Measurements from ENCODE around the gene TIMM13. TPM values are rescaled to one million over a fixed set of nuclear protein-coding genes. Genes with fewer than 3 reads are reported as not detected.

The TIMM13 gene
- polyA plus RNA-seq, 1 of the 3 experiments (the other 2 are of a cell fraction) = 76.9 TPM

- no peaks in the 10 kb centered on the region for H3K9me2 ChIP-seq
- peak overlapping the region in 1 of 2 experiments; percentile 97; a peak in 1 of 4 replicates for H3K4me3 ChIP-seq (ENCODE audit: low read depth in 2 of 2, low read length in 1 of 2)
- POLR2A ChIA-PET = no interaction called here
- H2AFZ ChIP-seq (ENCODE audit: low read depth) = no peak overlapping the region
- 93% methylated on average over 54 of the region's 101 CpGs for WGBS (ENCODE audit: low lambda C conversion rate)
- no peaks in the 10 kb centered on the region for H3K9me3 ChIP-seq
- no peak overlapping the region for H3K27ac ChIP-seq (ENCODE audit: low read depth in 2 of 2, low read length in 1 of 2)
- H3K4me2 ChIP-seq = peak overlapping the region; percentile 100
- peaks cover 12% of the 10 kb centered on the region for H3F3A ChIP-seq (replicated peaks; ENCODE audit: insufficient read depth)
- TF ChIP-seq ZBTB33 (IDR thresholded peaks at IDR 0.05; ENCODE audit: borderline replicate concordance, low read depth) = no peak
- TF ChIP-seq SIN3A (IDR thresholded peaks at IDR 0.05; ENCODE audit: borderline replicate concordance, low read depth, low read length) = no peak
- no peak for TF ChIP-seq RCOR1 (IDR thresholded peaks at IDR 0.05; ENCODE audit: low read length)
- TF ChIP-seq EP300 (IDR thresholded peaks at IDR 0.05; ENCODE audit: borderline replicate concordance in 1 of 2, low read depth in 1 of 2, low read length in 1 of 2) = no peak
- TF ChIP-seq MAX (IDR thresholded peaks at IDR 0.05; ENCODE audit: low read depth) = no peak
- peaks cover 4 to 18% of the 10 kb centered on the region in 2 experiments for H3K36me3 ChIP-seq (replicated peaks in 1 of 2; ENCODE audit: control insufficient read depth in 1 of 2, insufficient read depth in 2 of 2, low read length in 1 of 2)
- H3K4me1 ChIP-seq (ENCODE audit: control insufficient read depth in 1 of 2, insufficient read depth in 2 of 2, low read depth in 1 of 2, low read length in 1 of 2) = peaks cover 17 to 25% of the 10 kb centered on the region in 2 experiments; a peak in 2 of 4 replicates
- CTCF ChIA-PET = interaction anchor here (0.9 to 1.4 kb wide), 2 partner anchors 21 to 189 kb away, joined by 3 to 4 read pairs; no protein-coding TSS in a partner anchor
- H3K27me3 ChIP-seq (ENCODE audit: insufficient read depth) = no peaks in the 10 kb centered on the region
- H4K20me1 ChIP-seq (ENCODE audit: insufficient read depth) = peaks cover 22% of the 10 kb centered on the region
- peaks cover 39% of the 10 kb centered on the region for H3K79me2 ChIP-seq (ENCODE audit: insufficient read depth)
- no peak overlapping the region for H3K9ac ChIP-seq
- DNase-seq = peak; percentile 80
Measured at GRCh38 chr19:2424686-2425621, 2.4 kb downstream of the TIMM13 start.

- Histone ChIP-seq H4K20me1 (ENCODE audit: insufficient read depth) (peaks cover 22% of the 10 kb centered on the region), H2AFZ (ENCODE audit: low read depth) (no peak overlapping the region), H3K27me3 (ENCODE audit: insufficient read depth) (no peaks in the 10 kb centered on the region), H3K27ac (ENCODE audit: low read depth in 2 of 2, low read length in 1 of 2) (no peak overlapping the region), H3K79me2 (ENCODE audit: insufficient read depth) (peaks cover 39% of the 10 kb centered on the region), H3K4me2 (no peak overlapping the region), H3K9ac (no peak overlapping the region), H3K36me3 (replicated peaks in 1 of 2; ENCODE audit: control insufficient read depth in 1 of 2, insufficient read depth in 2 of 2, low read length in 1 of 2) (peaks cover 4 to 14% of the 10 kb centered on the region in 2 experiments), H3K4me3 (ENCODE audit: low read depth in 2 of 2, low read length in 1 of 2) (no peak overlapping the region), H3F3A (replicated peaks; ENCODE audit: insufficient read depth) (peaks cover 12% of the 10 kb centered on the region), H3K4me1 (ENCODE audit: control insufficient read depth in 1 of 2, insufficient read depth in 2 of 2, low read depth in 1 of 2, low read length in 1 of 2) (peaks cover 17 to 25% of the 10 kb centered on the region in 2 experiments; a peak in 2 of 4 replicates), H3K9me2 (no peaks in the 10 kb centered on the region), H3K9me3 (no peaks in the 10 kb centered on the region)
- CTCF ChIA-PET = interaction anchor here (0.9 kb wide), 1 partner anchor 20 kb away, joined by 3 read pairs; no protein-coding TSS in a partner anchor
- TF ChIP-seq TCF12 (IDR thresholded peaks at IDR 0.05) (no peak), YY1 (IDR thresholded peaks at IDR 0.05; ENCODE audit: low read depth) (no peak), REST (IDR thresholded peaks at IDR 0.05; ENCODE audit: low read depth, low read length) (no peak), NFIC (IDR thresholded peaks at IDR 0.05; ENCODE audit: borderline replicate concordance) (no peak), IRF3 (IDR thresholded peaks at IDR 0.05; ENCODE audit: low read depth, low read length) (no peak), GABPA (IDR thresholded peaks at IDR 0.05; ENCODE audit: low read depth) (no peak), EP300 (IDR thresholded peaks at IDR 0.05; ENCODE audit: borderline replicate concordance in 1 of 2, low read depth in 1 of 2, low read length in 1 of 2) (no peak), GATA2 (CRISPR knock-in tag; IDR thresholded peaks at IDR 0.05) (no peak)
- 98% methylated on average over 31 of the region's 46 CpGs for WGBS (ENCODE audit: low lambda C conversion rate)
- POLR2A ChIA-PET = no interaction called here
- DNase-seq = no peak
Measured at GRCh38 chr19:2423915-2424685, 3.3 kb downstream of the TIMM13 start.

Data from SK-N-SH (cell line).